H1 (cell line): ENCODE measurements around the gene HSPA1L. TPM values are rescaled to one million over a fixed set of nuclear protein-coding genes. Genes with fewer than 3 reads are reported as not detected.

ENCODE experiments used
- CTCF ChIA-PET: fragments of 300-600 bp; sonication (Branson Sonifier 250); formaldehyde crosslinking; loops from one replicate; lab custom pipeline; 2021; ENCODE audit not compliant: partially characterized antibody; lab: Charles Lee
- POLR2A ChIA-PET: fragments of 300-600 bp; sonication (Branson Sonifier 250); formaldehyde crosslinking; loops from one replicate; lab custom pipeline; 2021; ENCODE audit warnings: inconsistent platforms; ENCODE audit not compliant: partially characterized antibody; lab: Charles Lee
- DNase-seq, 2 experiments: peaks; one replicate each; pipeline versions ENCODE4 v3.0.0 to v3.0.0-alpha.2; 2010 to 2022; ENCODE audit warnings: low spot score in 2 of 2, low read depth in 1 of 2, mixed read lengths in 1 of 2
- FAIRE-seq: peaks from 2 replicates; lab custom pipeline; 2011; peaks lifted over from hg19 to GRCh38; lab: Jason Lieb, UNC
- H2AFZ ChIP-seq: 2 replicates; pipeline ENCODE4 v1.8.1; 2012; ENCODE audit warnings: low read length, inconsistent platforms
- H2AK5ac ChIP-seq: 2 replicates; pipeline ENCODE4 v1.6.1; 2013; ENCODE audit warnings: low read depth, low read length
- H2BK120ac ChIP-seq: replicated peaks from 2 replicates; pipeline ENCODE3; 2013; ENCODE audit warnings: low read depth, low read length, inconsistent platforms
- H2BK12ac ChIP-seq: 2 replicates; pipeline ENCODE4 v1.6.1; 2013; ENCODE audit warnings: low read depth, low read length
- H2BK15ac ChIP-seq: 2 replicates; pipeline ENCODE4 v1.6.1; 2013; ENCODE audit warnings: low read length
- H2BK20ac ChIP-seq: 2 replicates; pipeline ENCODE4 v1.6.1; 2013; ENCODE audit warnings: low read length
- H2BK5ac ChIP-seq: 2 replicates; pipeline ENCODE4 v1.6.1; 2013; ENCODE audit warnings: low read depth, low read length
- H3K14ac ChIP-seq: 2 replicates; pipeline ENCODE4 v1.6.1; 2013; ENCODE audit warnings: inconsistent platforms; ENCODE audit not compliant: insufficient read length
- H3K18ac ChIP-seq: 2 replicates; pipeline ENCODE4 v1.6.1; 2013; ENCODE audit warnings: low read length; ENCODE audit errors: extremely low read depth
- H3K23ac ChIP-seq: 2 replicates; pipeline ENCODE4 v1.6.1; 2013; ENCODE audit warnings: inconsistent platforms; ENCODE audit not compliant: insufficient read length
- H3K23me2 ChIP-seq: 2 replicates; pipeline ENCODE4 v1.6.1; 2013; ENCODE audit warnings: low read depth, low read length
- H3K27ac ChIP-seq: 2 replicates; pipeline ENCODE4 v1.6.1; 2011; ENCODE audit warnings: low read depth, low read length, inconsistent platforms
- H3K27me3 ChIP-seq, 4 experiments: replicated peaks in 1 of 4; 1 replicate in 1 of 4; 2 replicates in 3 of 4; pipeline versions ENCODE4 v1.6.1 to v1.8.1; 2011 to 2013; ENCODE audit warnings: low read length in 3 of 4, mild to moderate bottlenecking in 3 of 4, inconsistent platforms in 2 of 4, mixed read lengths in 2 of 4, moderate library complexity in 1 of 4; ENCODE audit not compliant: control insufficient read depth in 3 of 4, insufficient read depth in 3 of 4; ENCODE audit errors: extremely low read depth in 1 of 4
- H3K36me3 ChIP-seq, 4 experiments: 2 replicates each; pipeline versions ENCODE4 v1.6.1 to v1.8.1; 2011 to 2013; ENCODE audit warnings: mild to moderate bottlenecking in 4 of 4, low read length in 3 of 4, moderate library complexity in 2 of 4, control low read depth in 1 of 4, inconsistent platforms in 1 of 4; ENCODE audit not compliant: insufficient read depth in 4 of 4, control insufficient read depth in 2 of 4
- H3K4ac ChIP-seq: replicated peaks from 2 replicates; pipeline ENCODE3; 2013; ENCODE audit warnings: low read length, low read depth, mixed read lengths, inconsistent platforms; ENCODE audit not compliant: insufficient read length
- H3K4me1 ChIP-seq, 4 experiments: replicated peaks in 1 of 4; 1 replicate in 1 of 4; 2 replicates in 3 of 4; pipeline versions ENCODE4 v1.6.1 to v1.8.1; 2011 to 2013; ENCODE audit warnings: low read length in 3 of 4, inconsistent platforms in 2 of 4, mixed read lengths in 1 of 4; ENCODE audit not compliant: insufficient read depth in 4 of 4, control insufficient read depth in 3 of 4
- H3K4me2 ChIP-seq, 2 experiments: 2 replicates each; pipeline versions ENCODE4 v1.6.1 to v1.8.1; 2011 to 2013; ENCODE audit warnings: low read depth in 2 of 2, low read length in 2 of 2, control low read depth in 1 of 2, inconsistent platforms in 1 of 2, mild to moderate bottlenecking in 1 of 2; ENCODE audit not compliant: insufficient read depth in 1 of 2
- H3K4me3 ChIP-seq, 4 experiments: fragments of 200-600, 300-600 bp in 1 of 4; sonication (generic), shearing (Covaris generic), sonication (Bioruptor Twin) in 1 of 4; 2 replicates each; pipeline versions ENCODE4 v1.5.1 to v1.8.1; 2011 to 2016; ENCODE audit warnings: low read length in 4 of 4, low read depth in 3 of 4, control low read depth in 2 of 4, inconsistent platforms in 2 of 4, mild to moderate bottlenecking in 2 of 4, mixed read lengths in 1 of 4, moderate library complexity in 1 of 4; ENCODE audit not compliant: insufficient read depth in 2 of 4; ENCODE audit errors: extremely low read depth in 1 of 4
- H3K56ac ChIP-seq: replicated peaks from 2 replicates; pipeline ENCODE3; 2013; ENCODE audit warnings: low read depth, mild to moderate bottlenecking, mixed read lengths, low read length, inconsistent platforms; ENCODE audit not compliant: insufficient read length
- H3K79me1 ChIP-seq: 2 replicates; pipeline ENCODE4 v1.6.1; 2013; ENCODE audit warnings: low read depth, low read length, control low read depth
- H3K79me2 ChIP-seq, 2 experiments: 2 replicates each; pipeline versions ENCODE4 v1.6.1 to v1.8.1; 2012 to 2013; ENCODE audit warnings: low read length in 2 of 2, mild to moderate bottlenecking in 2 of 2, inconsistent platforms in 1 of 2; ENCODE audit not compliant: insufficient read depth in 2 of 2, control insufficient read depth in 1 of 2
- H3K9ac ChIP-seq, 4 experiments: replicated peaks in 1 of 4; 1 replicate in 1 of 4; 2 replicates in 3 of 4; pipeline versions ENCODE4 v1.6.1 to v1.8.1; 2011 to 2013; ENCODE audit warnings: low read depth in 3 of 4, low read length in 3 of 4, control low read depth in 2 of 4, mild to moderate bottlenecking in 2 of 4, moderate library complexity in 2 of 4, inconsistent platforms in 1 of 4; ENCODE audit errors: extremely low read depth in 1 of 4
- H3K9me3 ChIP-seq, 2 experiments: 2 replicates each; pipeline versions ENCODE4 v1.6.1 to v1.8.1; 2012 to 2013; ENCODE audit warnings: mild to moderate bottlenecking in 2 of 2, moderate library complexity in 2 of 2, control low read depth in 1 of 2, inconsistent platforms in 1 of 2, low read depth in 1 of 2, low read length in 1 of 2, mixed read lengths in 1 of 2; ENCODE audit not compliant: insufficient read depth in 2 of 2
- H4K20me1 ChIP-seq, 2 experiments: replicated peaks in 1 of 2; 2 replicates each; pipeline versions ENCODE3 to v1.8.1; 2011 to 2013; ENCODE audit warnings: inconsistent platforms in 2 of 2, low read length in 2 of 2, mild to moderate bottlenecking in 1 of 2; ENCODE audit not compliant: insufficient read depth in 2 of 2, control insufficient read depth in 1 of 2
- H4K5ac ChIP-seq: 2 replicates; pipeline ENCODE4 v1.6.1; 2013; ENCODE audit warnings: low read length, low read depth, mixed read lengths, inconsistent platforms; ENCODE audit not compliant: insufficient read length
- H4K8ac ChIP-seq: 2 replicates; pipeline ENCODE4 v1.8.0; 2013; ENCODE audit warnings: mild to moderate bottlenecking, moderate library complexity, low read length, inconsistent platforms; ENCODE audit not compliant: insufficient read depth; ENCODE audit errors: extremely low read depth
- H4K91ac ChIP-seq: replicated peaks from 2 replicates; pipeline ENCODE3; 2013; ENCODE audit warnings: low read length, mixed read lengths, inconsistent platforms; ENCODE audit not compliant: insufficient read length
- POLR2AphosphoS5 ChIP-seq: IDR thresholded peaks from 2 replicates; pipeline ENCODE4 v1.6.1; 2011; ENCODE audit warnings: low read depth, low read length
- SAP30 ChIP-seq: fragments of 300-600 bp; sonication (generic); IDR thresholded peaks from 2 replicates; pipeline ENCODE4 v1.7.1; 2012; ENCODE audit warnings: low read length, moderate library complexity, mild to moderate bottlenecking, inconsistent platforms; ENCODE audit not compliant: insufficient read depth, insufficient replicate concordance
- WGBS, 2 experiments: shearing (Covaris generic) in 1 of 2; methylation state at CpG; one replicate each; pipeline versions ENCODE4 v1.1.6 to v1.1.7; 2013 to 2015; ENCODE audit warnings: low lambda C conversion rate in 2 of 2, mixed read lengths in 2 of 2, inconsistent platforms in 1 of 2, low coverage in 1 of 2, missing lambda C conversion rate in 1 of 2; ENCODE audit not compliant: insufficient replicate concordance in 2 of 2, insufficient coverage in 1 of 2, insufficient read length in 1 of 2; ENCODE audit errors: extremely low coverage in 1 of 2, missing lambda C conversion rate in 1 of 2; 5-methylcytosine and 5-hydroxymethylcytosine counted together
- polyA plus RNA-seq, 7 experiments: library from polyadenylated mRNA; depleted of rRNA in 3 of 7; stranded (reverse) in 5 of 7; unstranded in 2 of 7; fragments of >200 nt in 5 of 7; fragments of 200-250 nt in 2 of 7; gene quantifications; 1 replicate in 5 of 7; 2 replicates in 1 of 7; 4 replicates in 1 of 7; pipeline versions ENCODE4 v1.2.1 to v1.2.3, GENCODE V29; 2011 to 2013; ENCODE audit warnings: missing spikeins in 2 of 7, mixed read lengths in 2 of 7
- total RNA-seq: library from RNA; stranded (reverse); fragmentation: NEBNext Ultra II Directional; extraction: Animal tissue kit (Norgen Biotek cat#: 25700); gene quantifications from 2 replicates; pipeline ENCODE4 v1.2.1, GENCODE V29; 2021

HSPA1L gene
- total and polyA plus RNA-seq, 2 of the 8 experiments (the other 6 are each of a cell fraction or from before 2014, with no cell fraction given): 1.00 to 1.9 TPM

DNA sequence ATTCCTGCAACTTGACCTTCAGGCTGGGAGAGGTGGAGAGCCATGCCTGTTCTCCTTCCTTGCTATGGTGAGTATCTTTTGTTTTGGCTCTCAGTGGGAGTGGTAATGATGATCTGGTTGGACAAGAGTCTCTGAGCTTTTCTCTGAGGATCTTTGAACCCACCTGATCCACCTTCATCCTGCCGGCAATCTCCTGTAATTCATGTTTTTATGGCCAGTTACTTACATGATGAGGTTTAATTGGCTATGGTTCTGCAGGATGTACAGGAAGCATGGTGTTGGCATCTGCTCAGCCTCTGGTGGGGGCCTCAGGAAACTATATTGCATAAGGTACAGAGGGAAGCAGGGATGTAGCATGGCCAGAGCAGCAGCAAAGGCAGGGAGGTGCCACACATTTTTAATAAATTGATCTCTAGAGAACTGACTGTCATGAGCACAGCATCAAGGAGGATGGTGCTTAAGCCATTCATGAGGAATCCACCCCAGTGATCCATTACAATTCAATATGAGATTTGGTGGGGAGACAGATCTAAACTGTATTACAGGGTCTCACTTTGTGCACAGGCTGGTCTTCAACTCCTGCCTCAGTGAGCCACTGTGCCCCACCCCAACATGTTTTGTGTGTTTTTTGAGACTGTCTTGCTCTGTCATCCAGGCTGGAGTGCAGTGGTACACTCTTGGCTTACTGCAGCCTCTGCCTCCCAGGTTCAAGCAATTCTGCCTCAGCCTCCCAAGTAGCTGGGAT, 22.5 kb upstream of the HSPA1L start:
- Histone ChIP-seq H4K5ac (no peak overlapping the region), H4K20me1 (peaks cover 18 to 23% of the 10 kb centered on the region in 2 experiments)

More for the DNA sequence above, 22.5 kb upstream of the HSPA1L start:
- peaks cover 2 to 9% (median 6%) of the 10 kb centered on the region in 4 experiments; a peak in 4 of 7 replicates for H3K4me1 ChIP-seq
- CTCF ChIA-PET: interaction anchor here (0.9 to 4.5 kb wide), 7 partner anchors 11 to 86 kb away, joined by 3 to 15 read pairs (median 5); partner anchors contain the start of genes HSPA1B and NEU1
- peak overlapping the region; percentile 26 for H2BK5ac ChIP-seq
- H3K9me3 ChIP-seq: no peaks in the 10 kb centered on the region
- no peak overlapping the region for H4K91ac ChIP-seq
- H2BK20ac ChIP-seq: no peak overlapping the region
- H3K56ac ChIP-seq: no peak overlapping the region
- POLR2A ChIA-PET: interaction anchor here (0.8 to 11.4 kb wide), 27 partner anchors 10 to 240 kb away, joined by 3 to 189 read pairs (median 6); partner anchors contain the start of genes HSPA1A, HSPA1B, HSPA1L and LY6G6D
- TF ChIP-seq SAP30: no peak
- 0 out of 2 replicates have a peak, but pooled peaks have one; percentile 30 for TF ChIP-seq POLR2AphosphoS5
- TF ChIP-seq, all 59 proteins: peak for 1
- H3K4me3 ChIP-seq: peak overlapping the region; percentile 70 to 99 (median 92)
- H3K79me1 ChIP-seq: peaks cover 3% of the 10 kb centered on the region; the same call in 1 of the 2 replicates
- no peak overlapping the region for H4K8ac ChIP-seq
- H2AK5ac ChIP-seq: no peak overlapping the region
- 87% methylated on average over 1 of the region's 1 CpG; no CpG with 5 or more reads in 1 of the 2 experiments for WGBS, 2 experiments
- H3K27ac ChIP-seq: 0 out of 2 replicates have a peak overlapping the region, but pooled peaks have one; percentile 8
- H3K36me3 ChIP-seq: peaks cover 34 to 68% (median 48%) of the 10 kb centered on the region in 4 experiments
- no peaks in the 10 kb centered on the region for H3K27me3 ChIP-seq
- no peak overlapping the region for H2BK15ac ChIP-seq
- H3K4me2 ChIP-seq: peak overlapping the region; percentile 84 to 99
- H3K79me2 ChIP-seq: peaks cover 17 to 37% of the 10 kb centered on the region in 2 experiments
- no peak overlapping the region for H2BK120ac ChIP-seq
- H3K18ac ChIP-seq: no peak overlapping the region
- no peak overlapping the region for H2AFZ ChIP-seq
- H3K23me2 ChIP-seq: peaks cover 15% of the 10 kb centered on the region
- no peak for DNase-seq
- no peak overlapping the region for H3K4ac ChIP-seq
- H2BK12ac ChIP-seq: no peak overlapping the region
- H3K14ac ChIP-seq: no peak overlapping the region
- H3K9ac ChIP-seq: peak overlapping the region in 2 of 4 experiments; percentile 20 to 45; a peak in 4 of 7 replicates
- H3K23ac ChIP-seq: no peak overlapping the region
- FAIRE-seq: no peak
